Measurements from ENCODE around the gene JPT2.

GRCh38 chr16:1657841-1658240 is 20.2 kb upstream of the JPT2 start:
- TF ChIP-seq CTCF (IDR thresholded peaks at IDR 0.05) = no peak
- TF ChIP-seq POLR2A (IDR thresholded peaks at IDR 0.05) = no peak

All from adrenal gland (tissue), 5 donors.